COLO668 (cell line): ENCODE measurements around the gene CPB1.

ENCODE experiments used
- DNase-seq: peaks from one replicate; lab custom pipeline; 2025; ENCODE audit not compliant: unreplicated experiment; lab: John Stamatoyannopoulos, UW

The CPB1 gene

DNA sequence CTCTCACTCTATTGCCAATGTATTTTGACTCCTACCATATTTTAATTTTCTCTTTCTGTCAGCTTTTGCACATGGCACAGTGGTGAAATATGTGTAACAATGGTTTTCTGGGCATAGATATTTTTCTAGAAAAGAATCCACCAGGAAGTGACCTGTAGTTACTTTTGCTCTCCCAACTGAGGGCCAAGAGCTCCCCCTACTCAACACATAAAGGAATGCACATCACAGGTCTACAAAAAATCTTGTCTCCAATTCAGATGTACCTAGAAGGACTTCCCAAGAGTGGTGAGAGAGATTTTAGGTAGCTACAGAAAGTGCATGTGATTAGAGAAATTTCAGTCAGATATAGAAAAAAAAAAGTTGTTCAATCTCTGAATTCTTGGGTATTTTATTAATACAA, 53.1 kb downstream of the CPB1 start:
- DNase-seq: no peak

DNA sequence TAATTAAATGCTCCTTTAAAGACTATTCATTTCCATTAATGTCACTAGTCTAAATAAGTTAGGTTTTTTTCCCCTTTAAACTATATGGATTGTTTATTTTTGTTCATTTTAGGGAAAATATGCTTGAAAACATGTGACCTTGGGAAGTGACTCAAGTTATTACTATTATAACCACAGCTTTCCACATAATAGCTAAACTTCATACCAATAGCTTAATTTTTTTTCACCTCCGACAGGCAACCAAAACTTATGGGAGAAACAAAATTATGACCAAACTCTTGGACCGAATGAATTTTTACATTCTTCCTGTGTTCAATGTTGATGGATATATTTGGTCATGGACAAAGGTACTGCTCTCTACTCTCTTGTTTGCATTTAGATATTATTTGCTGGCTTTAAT, 53.7 kb downstream of the CPB1 start:
- no peak for DNase-seq

- DNase-seq: peak; percentile 3
These were observed 54.7 kb downstream of the CPB1 start for GRCh38 chr3:148882288-148882687.

GRCh38 chr3:148883163-148883562, 55.6 kb downstream of the CPB1 start:
- DNase-seq: no peak

- DNase-seq: no peak
These were observed 56.6 kb downstream of the CPB1 start for GRCh38 chr3:148884261-148884660.

- DNase-seq: no peak
These were observed 62.2 kb downstream of the CPB1 start for GRCh38 chr3:148889828-148890227.

DNA sequence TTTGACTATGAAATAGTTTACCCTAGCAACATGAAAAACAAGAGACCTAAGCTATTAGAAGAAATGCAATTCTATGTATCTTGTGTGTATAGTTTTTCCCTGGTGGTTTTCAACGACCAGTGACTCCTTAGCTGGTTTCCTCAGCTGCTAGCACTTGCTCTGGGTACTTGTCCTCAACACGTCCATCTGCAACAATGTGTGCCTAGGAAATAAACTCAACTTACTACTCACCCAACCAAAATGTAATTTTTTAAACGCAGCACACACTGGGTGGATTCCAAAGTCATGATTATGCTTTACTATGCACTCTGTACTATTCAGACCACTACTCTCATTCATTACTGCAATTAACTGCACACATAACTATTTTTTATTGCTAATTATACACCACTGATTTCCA, 68.5 kb downstream of the CPB1 start:
- DNase-seq: no peak

DNA sequence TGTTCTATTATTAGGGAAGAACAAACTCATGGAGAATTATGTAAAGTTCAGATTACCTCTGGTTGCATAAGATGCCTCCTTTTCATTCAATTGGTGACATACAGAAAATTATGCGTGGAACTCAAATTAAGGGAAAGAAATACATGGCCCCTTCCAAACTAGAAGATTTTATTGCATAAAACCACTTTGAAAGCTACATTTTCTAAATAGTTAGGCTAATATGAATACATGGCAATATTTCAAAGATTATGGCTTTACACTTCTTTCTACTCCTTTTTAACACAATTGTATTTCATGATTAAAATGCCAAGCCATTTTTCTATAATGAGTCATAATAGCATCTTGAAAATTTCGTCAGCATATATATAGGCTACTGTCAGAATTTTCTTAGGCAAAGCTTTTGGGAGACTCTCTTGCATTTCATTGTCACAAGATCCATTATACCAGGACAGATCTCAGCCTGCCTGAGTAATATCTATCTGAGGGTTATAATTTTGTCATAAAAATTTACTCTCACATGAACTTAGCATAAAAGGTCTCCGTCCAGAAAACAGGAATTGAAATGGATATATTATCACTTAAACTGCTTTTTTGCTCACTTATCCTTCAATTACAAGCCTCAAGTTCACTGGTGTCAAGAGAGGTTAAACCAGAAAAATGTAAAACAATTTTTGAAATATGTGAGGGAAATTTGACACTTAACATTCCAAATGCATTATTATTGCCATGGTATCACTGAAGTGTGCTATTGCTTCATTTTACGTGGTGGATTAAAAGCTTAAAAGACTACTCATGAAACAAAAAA, 74.6 kb downstream of the CPB1 start:
- DNase-seq: no peak

- no peak for DNase-seq
These were observed 75.4 kb downstream of the CPB1 start for GRCh38 chr3:148903022-148903442.

- DNase-seq: no peak
These were observed 76.3 kb downstream of the CPB1 start for GRCh38 chr3:148903941-148904340.

- DNase-seq: no peak
These were observed 79.1 kb downstream of the CPB1 start for GRCh38 chr3:148906667-148907066.
